Measurements from ENCODE around the gene TRPV3.

GRCh38 chr17:3594051-3594800 lies 36.6 kb upstream of the TRPV3 start:
- TF ChIP-seq ZNF766 (CRISPR knock-in tag; conservative IDR thresholded peaks at IDR 0.05) (no peak), ZNF592 (IDR thresholded peaks at IDR 0.05) (no peak), ELF4 (CRISPR knock-in tag; IDR thresholded peaks at IDR 0.05) (no peak), CTCF (IDR thresholded peaks at IDR 0.05 in 2 of 3, conservative IDR thresholded peaks at IDR 0.05 in 1 of 3; ENCODE audit: insufficient read depth in 2 of 3, low read depth in 1 of 3, low read length in 3 of 3) (no peak), POLR2A (conservative IDR thresholded peaks at IDR 0.05) (no peak), CBX2 (IDR thresholded peaks at IDR 0.05; ENCODE audit: insufficient read depth, low read length, poor library complexity, severe bottlenecking) (no peak), KAT7 (CRISPR knock-in tag; IDR thresholded peaks at IDR 0.05; ENCODE audit: borderline replicate concordance) (no peak), ZNF589 (CRISPR knock-in tag; IDR thresholded peaks at IDR 0.05; ENCODE audit: low read depth) (no peak), ARID2 (IDR thresholded peaks at IDR 0.05) (no peak), EZH2 (IDR thresholded peaks at IDR 0.05; ENCODE audit: borderline replicate concordance, low read depth, low read length) (no peak), ZNF3 (CRISPR knock-in tag; IDR thresholded peaks at IDR 0.05) (no peak), ZNF263 (CRISPR knock-in tag; IDR thresholded peaks at IDR 0.05; ENCODE audit: borderline replicate concordance) (no peak), PURB (CRISPR knock-in tag; IDR thresholded peaks at IDR 0.05; ENCODE audit: low read depth) (no peak), CBFB (CRISPR knock-in tag; IDR thresholded peaks at IDR 0.05) (no peak)
